NCI-H510A treated with DMSO at 0.1 percent for 48 hours (cell line): ENCODE results near the gene IFI27L1.
A peak's percentile ranks its signal among the peaks of the same experiment; 100 is the strongest.
"Not testable (repeated sequence)": the region's sequence is repeated elsewhere in the genome, so short reads cannot be mapped to it uniquely, and the experiment has no call there.

Experiments
- DNase-seq: peaks from one replicate; lab custom pipeline; 2025; lab: John Stamatoyannopoulos, UW

Gene IFI27L1

GRCh38 chr14:94048691-94049624 is 32.2 kb upstream of the IFI27L1 start:
- no peak for DNase-seq

GRCh38 chr14:94049625-94050023 is 31.5 kb upstream of the IFI27L1 start:
- no peak for DNase-seq

- no peak for DNase-seq
Observed at GRCh38 chr14:94050231-94050880, 30.8 kb upstream of the IFI27L1 start.

- no peak for DNase-seq
Observed at GRCh38 chr14:94051115-94051514, 30.0 kb upstream of the IFI27L1 start.

- no peak for DNase-seq
Observed at GRCh38 chr14:94051779-94052178, 29.3 kb upstream of the IFI27L1 start.

GRCh38 chr14:94052199-94052598 is 28.9 kb upstream of the IFI27L1 start:
- peak; percentile 55 for DNase-seq

GRCh38 chr14:94052662-94053061 is 28.4 kb upstream of the IFI27L1 start:
- no peak for DNase-seq

GRCh38 chr14:94054401-94054800 is 26.7 kb upstream of the IFI27L1 start:
- DNase-seq, result no peak

- DNase-seq, result no peak
Observed at GRCh38 chr14:94054936-94055335, 26.2 kb upstream of the IFI27L1 start.

- DNase-seq, result no peak
Observed at GRCh38 chr14:94056579-94057308, 24.4 kb upstream of the IFI27L1 start.

GRCh38 chr14:94058128-94058673 is 22.9 kb upstream of the IFI27L1 start:
- no peak for DNase-seq

- no peak for DNase-seq
Observed at GRCh38 chr14:94058674-94059138, 22.4 kb upstream of the IFI27L1 start.

- DNase-seq, result no peak
Observed at GRCh38 chr14:94059998-94060397, 21.1 kb upstream of the IFI27L1 start.

- no peak for DNase-seq
Observed at GRCh38 chr14:94062344-94062940, 18.7 kb upstream of the IFI27L1 start.

GRCh38 chr14:94066089-94066676 is 14.9 kb upstream of the IFI27L1 start:
- peak; percentile 20 for DNase-seq

- DNase-seq, result not testable (repeated sequence)
Observed at GRCh38 chr14:94072076-94072475, 9.0 kb upstream of the IFI27L1 start.

GRCh38 chr14:94074534-94074933 is 6.6 kb upstream of the IFI27L1 start:
- DNase-seq, result no peak

- no peak for DNase-seq
Observed at GRCh38 chr14:94075008-94075407, 6.1 kb upstream of the IFI27L1 start.

- DNase-seq, result no peak
Observed at GRCh38 chr14:94077111-94077821, 3.8 kb upstream of the IFI27L1 start.

- no peak for DNase-seq
Observed at GRCh38 chr14:94077823-94078222, 3.3 kb upstream of the IFI27L1 start.
